Lung (tissue), 12 donors: ENCODE data around the gene JMJD1C. TPM values are rescaled to one million over a fixed set of nuclear protein-coding genes. Genes with fewer than 3 reads are reported as not detected.
A peak's percentile ranks its signal among the peaks of the same experiment; 100 is the strongest.

Experiments used
- ATAC-seq: fragments of 200-7000 bp; cut with Tn5 transposase; one replicate; pipeline ENCODE4 v1.9.1; 2020; ENCODE audit warnings: moderate number of reproducible peaks; ENCODE audit not compliant: insufficient read depth, low FRiP score
- DNase-seq, 3 donors: peaks; one replicate each; pipeline ENCODE4 v3.0.0-alpha.2; 2013 to 2017
- H3K27ac ChIP-seq, 2 donors: one replicate each; pipeline ENCODE4 v1.5.1; 2013; ENCODE audit warnings: mild to moderate bottlenecking in 2 of 2, moderate library complexity in 2 of 2, control low read depth in 1 of 2, inconsistent platforms in 1 of 2, low read depth in 1 of 2, low read length in 1 of 2
- H3K27me3 ChIP-seq, 3 donors: one replicate each; pipeline ENCODE4 v1.5.1; 2013; ENCODE audit warnings: low read length in 2 of 3; ENCODE audit not compliant: control insufficient read depth in 3 of 3, insufficient read depth in 3 of 3
- H3K36me3 ChIP-seq, 4 donors: one replicate each; pipeline ENCODE4 v1.5.1; 2013; ENCODE audit warnings: low read length in 4 of 4, mild to moderate bottlenecking in 1 of 4, moderate library complexity in 1 of 4; ENCODE audit not compliant: control insufficient read depth in 4 of 4, insufficient read depth in 4 of 4
- H3K4me1 ChIP-seq, 5 donors: one replicate each; pipeline ENCODE4 v1.5.1; 2013; ENCODE audit warnings: low read length in 5 of 5, mild to moderate bottlenecking in 2 of 5, moderate library complexity in 1 of 5; ENCODE audit not compliant: control insufficient read depth in 5 of 5, insufficient read depth in 5 of 5
- H3K4me3 ChIP-seq: one replicate; pipeline ENCODE4 v1.5.1; 2013; ENCODE audit warnings: mild to moderate bottlenecking, control low read depth, moderate library complexity
- H3K9ac ChIP-seq, 2 donors: one replicate each; pipeline ENCODE4 v1.5.1; 2013; ENCODE audit warnings: low read length in 2 of 2, control low read depth in 1 of 2; ENCODE audit not compliant: insufficient read depth in 1 of 2
- H3K9me3 ChIP-seq, 4 donors: one replicate each; pipeline ENCODE4 v1.5.1; 2013; ENCODE audit warnings: low read length in 3 of 4, mild to moderate bottlenecking in 1 of 4, moderate library complexity in 1 of 4; ENCODE audit not compliant: control insufficient read depth in 4 of 4, insufficient read depth in 3 of 4
- WGBS, 2 donors: extraction: QIAGEN DNeasy Blood & Tissue Kit; methylation state at CpG; one replicate each; pipeline ENCODE4 v1.1.7; 2013; 5-methylcytosine and 5-hydroxymethylcytosine counted together
- polyA plus RNA-seq, 2 donors: library from polyadenylated mRNA; stranded (reverse); fragments of 200-250 nt; gene quantifications; one replicate each; pipeline ENCODE4 v1.2.1, GENCODE V29; 2013
- total RNA-seq, 2 donors: library from RNA; depleted of rRNA in 1 of 2; stranded (reverse); fragments of >200 nt in 1 of 2; gene quantifications; one replicate each; pipeline ENCODE4 v1.2.1, GENCODE V29; 2014 to 2021
- TF ChIP-seq, protein P1 (sequence below): IDR thresholded peaks from 2 replicates; pipeline ENCODE4 v1.5.1; 2012; ENCODE audit warnings: mild to moderate bottlenecking; ENCODE audit errors: control extremely low read depth, extremely low read depth
- donor health status: control.
- donor health status: control.
- donor health status: Bipolar disorder and iron deficiency.
- donor health status: healthy.
- donor health status: DM: yes; HTN: yes; CAD: no.

JMJD1C gene
- total and polyA plus RNA-seq, 4 donors = 30.5 to 233 (median 71.2) TPM

GRCh38 chr10:63171255-63171855 lies 294.4 kb downstream of the JMJD1C start:
- H3K9ac ChIP-seq = no peak overlapping the region
- WGBS, 2 donors = 78 to 86% methylated on average over 1 of the region's 1 CpG
- no peak overlapping the region for H3K4me3 ChIP-seq
- peaks cover 9 to 25% (median 19%) of the 10 kb centered on the region in 4 donors for H3K36me3 ChIP-seq
- H3K4me1 ChIP-seq = peaks cover 0 to 11% (median 6%) of the 10 kb centered on the region in 5 donors
- TF ChIP-seq, protein P1, sequence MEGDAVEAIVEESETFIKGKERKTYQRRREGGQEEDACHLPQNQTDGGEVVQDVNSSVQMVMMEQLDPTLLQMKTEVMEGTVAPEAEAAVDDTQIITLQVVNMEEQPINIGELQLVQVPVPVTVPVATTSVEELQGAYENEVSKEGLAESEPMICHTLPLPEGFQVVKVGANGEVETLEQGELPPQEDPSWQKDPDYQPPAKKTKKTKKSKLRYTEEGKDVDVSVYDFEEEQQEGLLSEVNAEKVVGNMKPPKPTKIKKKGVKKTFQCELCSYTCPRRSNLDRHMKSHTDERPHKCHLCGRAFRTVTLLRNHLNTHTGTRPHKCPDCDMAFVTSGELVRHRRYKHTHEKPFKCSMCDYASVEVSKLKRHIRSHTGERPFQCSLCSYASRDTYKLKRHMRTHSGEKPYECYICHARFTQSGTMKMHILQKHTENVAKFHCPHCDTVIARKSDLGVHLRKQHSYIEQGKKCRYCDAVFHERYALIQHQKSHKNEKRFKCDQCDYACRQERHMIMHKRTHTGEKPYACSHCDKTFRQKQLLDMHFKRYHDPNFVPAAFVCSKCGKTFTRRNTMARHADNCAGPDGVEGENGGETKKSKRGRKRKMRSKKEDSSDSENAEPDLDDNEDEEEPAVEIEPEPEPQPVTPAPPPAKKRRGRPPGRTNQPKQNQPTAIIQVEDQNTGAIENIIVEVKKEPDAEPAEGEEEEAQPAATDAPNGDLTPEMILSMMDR = no peak
- ATAC-seq (no peak), DNase-seq (peak in 2 of 3 donors; percentile 40 to 55)
- H3K9me3 ChIP-seq = no peaks in the 10 kb centered on the region
- H3K27ac ChIP-seq = peak overlapping the region in 1 of 2 donors; percentile 38
- no peaks in the 10 kb centered on the region for H3K27me3 ChIP-seq

DNA sequence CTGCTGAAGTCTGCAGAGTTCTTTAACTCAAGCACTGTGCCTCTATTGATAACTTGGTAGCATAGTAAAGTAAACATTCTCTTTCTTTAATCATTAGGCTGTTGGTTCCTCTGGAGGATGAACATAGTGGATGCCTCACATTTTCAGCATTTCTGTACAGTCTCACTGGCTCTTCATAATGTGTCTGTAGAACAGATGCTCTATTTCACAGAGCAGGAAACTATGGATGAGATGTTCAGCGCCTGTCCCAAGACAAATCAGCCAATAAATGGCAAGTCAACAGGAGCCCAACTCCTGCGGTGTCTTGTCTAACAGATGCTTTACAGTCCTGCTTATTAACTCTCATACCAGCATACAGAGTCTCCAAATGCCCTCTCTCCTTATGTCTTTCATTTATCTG lies 296.2 kb downstream of the JMJD1C start:
- H3K27ac ChIP-seq = no peak overlapping the region
- H3K27me3 ChIP-seq = no peaks in the 10 kb centered on the region
- no peaks in the 10 kb centered on the region for H3K9me3 ChIP-seq
- TF ChIP-seq, protein P1 = no peak
- H3K4me3 ChIP-seq = no peak overlapping the region
- H3K9ac ChIP-seq = no peak overlapping the region
- DNase-seq (no peak), ATAC-seq (no peak)
- peaks cover 0 to 11% (median 6%) of the 10 kb centered on the region in 5 donors for H3K4me1 ChIP-seq
- H3K36me3 ChIP-seq = peaks cover 7 to 22% (median 14%) of the 10 kb centered on the region in 4 donors
- 85 to 96% methylated on average over 2 of the region's 2 CpGs for whole genome bisulfite sequencing, 2 donors

DNA sequence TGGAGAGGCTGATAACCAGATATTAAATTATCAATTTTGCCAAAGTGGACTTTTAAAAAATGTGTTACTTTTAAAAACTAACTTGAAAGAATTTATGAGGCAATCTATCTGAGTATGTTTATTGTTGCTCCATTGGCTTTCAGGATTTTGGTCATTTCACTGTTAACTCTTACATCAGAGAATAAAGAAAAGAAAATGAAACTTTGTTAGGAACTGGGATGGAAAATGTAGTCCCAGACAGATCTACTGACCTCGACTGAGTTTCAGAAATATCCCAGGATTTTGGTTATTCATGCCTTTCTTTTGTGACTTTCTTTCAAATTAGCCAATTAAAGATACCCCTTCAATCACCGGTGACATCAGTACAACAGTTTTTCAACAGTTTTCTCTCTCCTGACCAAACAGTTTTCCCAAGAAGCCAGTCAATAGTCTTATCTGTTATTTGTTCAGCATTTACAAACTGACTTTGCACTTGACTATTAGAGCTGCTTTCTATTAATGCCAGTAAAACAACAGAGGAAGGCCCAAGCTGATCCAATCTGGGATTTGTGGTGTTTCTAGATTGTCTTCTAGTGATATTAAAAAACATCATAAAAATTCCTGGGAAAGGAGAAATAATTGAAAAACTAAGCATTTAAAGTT lies 296.8 kb downstream of the JMJD1C start:
- no peak overlapping the region for H3K9ac ChIP-seq
- no peak overlapping the region for H3K4me3 ChIP-seq
- ATAC-seq = no peak
- DNase-seq = no peak
- 65 to 84% methylated on average over 2 of the region's 2 CpGs for WGBS, 2 donors
- H3K9me3 ChIP-seq = no peaks in the 10 kb centered on the region
- peaks cover 0 to 13% (median 11%) of the 10 kb centered on the region in 5 donors for H3K4me1 ChIP-seq
- H3K27ac ChIP-seq = no peak overlapping the region
- peaks cover 7 to 22% (median 15%) of the 10 kb centered on the region in 4 donors for H3K36me3 ChIP-seq
- TF ChIP-seq, protein P1 = no peak
- H3K27me3 ChIP-seq = no peaks in the 10 kb centered on the region
